ENCODE data around the gene MBD2.

GRCh38 chr18:54151376-54151775, 73.1 kb downstream of the MBD2 start:
- TF ChIP-seq CTCF (IDR thresholded peaks at IDR 0.05; ENCODE audit: control extremely low read depth in 1 of 3, insufficient read depth in 1 of 3, low read depth in 1 of 3, low read length in 3 of 3): no peak
- no peak for TF ChIP-seq ZNF274 (IDR thresholded peaks at IDR 0.05; ENCODE audit: borderline replicate concordance, extremely low read depth, low read length)
- no peak for TF ChIP-seq GABPA (IDR thresholded peaks at IDR 0.05; ENCODE audit: borderline replicate concordance, insufficient read depth, low read length)
- no peak for TF ChIP-seq JUND (IDR thresholded peaks at IDR 0.05; ENCODE audit: low read length)
- TF ChIP-seq POLR2A (IDR thresholded peaks at IDR 0.05; ENCODE audit: control extremely low read depth in 1 of 2, low read depth in 2 of 2, low read length in 2 of 2): no peak
- no peak for TF ChIP-seq RAD21 (IDR thresholded peaks at IDR 0.05 in 1 of 2, conservative IDR thresholded peaks at IDR 0.05 in 1 of 2; ENCODE audit: low read depth in 2 of 2, low read length in 2 of 2)
- no peak for TF ChIP-seq CREB1 (IDR thresholded peaks at IDR 0.05)
- TF ChIP-seq EZH2 (IDR thresholded peaks at IDR 0.05; ENCODE audit: low read depth, low read length, severe bottlenecking): no peak
- no peak for TF ChIP-seq TAF1 (IDR thresholded peaks at IDR 0.05; ENCODE audit: low read depth, low read length)
- no peak for TF ChIP-seq TBP (IDR thresholded peaks at IDR 0.05; ENCODE audit: low read depth, low read length)
- no peak for TF ChIP-seq CHD2 (IDR thresholded peaks at IDR 0.05; ENCODE audit: low read length)
- TF ChIP-seq EP300 (IDR thresholded peaks at IDR 0.05; ENCODE audit: borderline replicate concordance in 1 of 2, low read depth in 2 of 2, low read length in 2 of 2): no peak
- no peak for TF ChIP-seq MAX (IDR thresholded peaks at IDR 0.05)

Data from H1 (cell line).